ENCODE measurements around the gene OBP2A.

DNA sequence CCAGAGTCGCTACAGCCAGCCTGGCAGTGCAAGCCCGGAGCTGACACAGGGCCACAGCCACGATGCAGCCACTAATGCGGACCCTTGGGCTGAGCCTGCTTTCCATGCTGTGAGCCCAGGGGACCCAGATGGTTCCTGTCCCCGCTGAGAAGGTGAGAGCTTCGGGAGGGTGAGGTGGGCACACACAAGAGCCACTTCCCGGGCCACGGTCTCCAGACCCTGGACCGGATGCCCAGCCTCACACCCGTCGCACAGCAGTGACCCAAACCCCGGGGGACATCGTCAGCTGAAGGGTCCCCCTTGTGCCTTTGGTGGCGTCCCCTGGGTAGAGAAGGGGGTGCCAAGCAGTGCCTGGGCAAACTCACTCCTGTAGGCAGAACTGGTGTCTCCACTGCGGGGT is 29.0 kb downstream of the OBP2A start:
- TF ChIP-seq, protein P1, sequence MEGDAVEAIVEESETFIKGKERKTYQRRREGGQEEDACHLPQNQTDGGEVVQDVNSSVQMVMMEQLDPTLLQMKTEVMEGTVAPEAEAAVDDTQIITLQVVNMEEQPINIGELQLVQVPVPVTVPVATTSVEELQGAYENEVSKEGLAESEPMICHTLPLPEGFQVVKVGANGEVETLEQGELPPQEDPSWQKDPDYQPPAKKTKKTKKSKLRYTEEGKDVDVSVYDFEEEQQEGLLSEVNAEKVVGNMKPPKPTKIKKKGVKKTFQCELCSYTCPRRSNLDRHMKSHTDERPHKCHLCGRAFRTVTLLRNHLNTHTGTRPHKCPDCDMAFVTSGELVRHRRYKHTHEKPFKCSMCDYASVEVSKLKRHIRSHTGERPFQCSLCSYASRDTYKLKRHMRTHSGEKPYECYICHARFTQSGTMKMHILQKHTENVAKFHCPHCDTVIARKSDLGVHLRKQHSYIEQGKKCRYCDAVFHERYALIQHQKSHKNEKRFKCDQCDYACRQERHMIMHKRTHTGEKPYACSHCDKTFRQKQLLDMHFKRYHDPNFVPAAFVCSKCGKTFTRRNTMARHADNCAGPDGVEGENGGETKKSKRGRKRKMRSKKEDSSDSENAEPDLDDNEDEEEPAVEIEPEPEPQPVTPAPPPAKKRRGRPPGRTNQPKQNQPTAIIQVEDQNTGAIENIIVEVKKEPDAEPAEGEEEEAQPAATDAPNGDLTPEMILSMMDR (IDR thresholded peaks at IDR 0.05): no peak
- no peak for TF ChIP-seq POLR2AphosphoS5 (IDR thresholded peaks at IDR 0.05)
